H9 (cell line): Measurements from ENCODE around the gene TLDC2. TPM values are rescaled to one million over a fixed set of nuclear protein-coding genes. Genes with fewer than 3 reads are reported as not detected.

Experiments used
- DNase-seq: peaks from one replicate; pipeline ENCODE4 v3.0.0-alpha.2; 2017
- H2AFZ ChIP-seq: one replicate; pipeline ENCODE4 v1.6.1; 2013; ENCODE audit warnings: mild to moderate bottlenecking, low read length, control low read depth, moderate library complexity
- H2AK5ac ChIP-seq: 2 replicates; pipeline ENCODE4 v1.6.1; 2013; ENCODE audit warnings: low read length, control low read depth, mixed read lengths; ENCODE audit not compliant: insufficient read length
- H2BK120ac ChIP-seq: one replicate; pipeline ENCODE4 v1.6.1; 2013; ENCODE audit warnings: low read depth, mild to moderate bottlenecking, low read length, control low read depth, inconsistent platforms; ENCODE audit not compliant: poor library complexity, severe bottlenecking
- H2BK12ac ChIP-seq: 2 replicates; pipeline ENCODE4 v1.6.1; 2013; ENCODE audit warnings: low read length, control low read depth, mixed read lengths, low read depth; ENCODE audit not compliant: insufficient read length
- H2BK15ac ChIP-seq: 2 replicates; pipeline ENCODE4 v1.6.1; 2013; ENCODE audit warnings: low read depth, low read length, control low read depth
- H2BK20ac ChIP-seq: one replicate; pipeline ENCODE4 v1.6.1; 2013; ENCODE audit warnings: low read depth, mild to moderate bottlenecking, low read length, control low read depth, inconsistent platforms; ENCODE audit not compliant: poor library complexity, severe bottlenecking
- H2BK5ac ChIP-seq: 2 replicates; pipeline ENCODE4 v1.6.1; 2013; ENCODE audit warnings: low read length, control low read depth, mixed read lengths; ENCODE audit not compliant: insufficient read length
- H3K14ac ChIP-seq: 2 replicates; pipeline ENCODE4 v1.6.1; 2013; ENCODE audit warnings: low read length, control low read depth; ENCODE audit not compliant: insufficient read depth
- H3K18ac ChIP-seq: 2 replicates; pipeline ENCODE4 v1.6.1; 2013; ENCODE audit warnings: low read depth, mild to moderate bottlenecking, mixed read lengths, low read length, control low read depth; ENCODE audit not compliant: insufficient read length
- H3K23ac ChIP-seq: 2 replicates; pipeline ENCODE4 v1.6.1; 2013; ENCODE audit warnings: low read length, control low read depth, mixed read lengths, low read depth; ENCODE audit not compliant: insufficient read length
- H3K23me2 ChIP-seq: 2 replicates; pipeline ENCODE4 v1.6.1; 2013; ENCODE audit warnings: low read depth, mild to moderate bottlenecking, mixed read lengths, low read length, control low read depth; ENCODE audit not compliant: insufficient read length, poor library complexity, severe bottlenecking
- H3K27ac ChIP-seq: 2 replicates; pipeline ENCODE4 v1.5.1; 2013; ENCODE audit warnings: low read length, control low read depth, mixed read lengths, low read depth; ENCODE audit not compliant: insufficient read length
- H3K27me3 ChIP-seq: 2 replicates; pipeline ENCODE4 v1.6.1; 2013; ENCODE audit warnings: low read length, control low read depth, inconsistent platforms; ENCODE audit not compliant: insufficient read depth
- H3K4ac ChIP-seq: 2 replicates; pipeline ENCODE4 v1.6.1; 2013; ENCODE audit warnings: low read depth, mild to moderate bottlenecking, control low read depth, inconsistent platforms, low read length, moderate library complexity
- H3K4me1 ChIP-seq: 2 replicates; pipeline ENCODE4 v1.6.1; 2013; ENCODE audit warnings: low read length, control low read depth, inconsistent platforms; ENCODE audit not compliant: insufficient read depth
- H3K4me2 ChIP-seq: 2 replicates; pipeline ENCODE4 v1.6.1; 2013; ENCODE audit warnings: low read length, control low read depth, mixed read lengths; ENCODE audit not compliant: insufficient read length, insufficient read depth
- H3K56ac ChIP-seq: 2 replicates; pipeline ENCODE4 v1.6.1; 2013; ENCODE audit warnings: low read depth, mild to moderate bottlenecking, mixed read lengths, low read length, control low read depth; ENCODE audit not compliant: insufficient read length
- H3K79me1 ChIP-seq: 2 replicates; pipeline ENCODE4 v1.6.1; 2013; ENCODE audit warnings: low read depth, mild to moderate bottlenecking, moderate library complexity, low read length, control low read depth, inconsistent platforms; ENCODE audit not compliant: insufficient read depth, poor library complexity, severe bottlenecking
- H3K79me2 ChIP-seq: 2 replicates; pipeline ENCODE4 v1.6.1; 2013; ENCODE audit warnings: low read length, control low read depth, inconsistent platforms; ENCODE audit not compliant: insufficient read depth
- H3K9ac ChIP-seq: 2 replicates; pipeline ENCODE4 v1.6.1; 2013; ENCODE audit warnings: low read length, control low read depth, mixed read lengths; ENCODE audit not compliant: insufficient read length; ENCODE audit errors: extremely low read depth
- H3K9me3 ChIP-seq: one replicate; pipeline ENCODE4 v1.6.1; 2013; ENCODE audit warnings: low read depth, low read length, inconsistent platforms; ENCODE audit not compliant: control insufficient read depth
- H3T11ph ChIP-seq: one replicate; pipeline ENCODE4 v1.6.1; 2013; ENCODE audit warnings: mild to moderate bottlenecking, low read length, control low read depth, inconsistent platforms
- H4K20me1 ChIP-seq: one replicate; pipeline ENCODE4 v1.6.1; 2013; ENCODE audit not compliant: control insufficient read depth, insufficient read length, insufficient read depth
- H4K5ac ChIP-seq: 2 replicates; pipeline ENCODE4 v1.6.1; 2013; ENCODE audit warnings: low read depth, mild to moderate bottlenecking, mixed read lengths, low read length, control low read depth; ENCODE audit not compliant: insufficient read length
- H4K8ac ChIP-seq: replicated peaks from 2 replicates; pipeline ENCODE4 v1.6.1; 2013; ENCODE audit warnings: low read length, control low read depth, mixed read lengths, low read depth; ENCODE audit not compliant: insufficient read length
- H4K91ac ChIP-seq: 2 replicates; pipeline ENCODE4 v1.6.1; 2013; ENCODE audit warnings: low read depth, mild to moderate bottlenecking, moderate library complexity, mixed read lengths, low read length, control low read depth; ENCODE audit not compliant: insufficient read length
- H3K27ac Mint-ChIP-seq, 3 experiments: 2 replicates in 2 of 3; 3 replicates in 1 of 3; pipeline ENCODE4 v1.8.0; 2020 to 2021; ENCODE audit warnings: mixed read lengths in 3 of 3, mild to moderate bottlenecking in 1 of 3, moderate library complexity in 1 of 3
- H3K27me3 Mint-ChIP-seq: 2 replicates; pipeline ENCODE4 v1.8.0; 2021; ENCODE audit warnings: low read depth, mild to moderate bottlenecking, moderate library complexity, mixed read lengths
- H3K36me3 Mint-ChIP-seq, 3 experiments: 2 replicates in 2 of 3; 3 replicates in 1 of 3; pipeline ENCODE4 v1.8.0; 2020 to 2021; ENCODE audit warnings: low read depth in 3 of 3, mixed read lengths in 3 of 3; ENCODE audit not compliant: insufficient read depth in 1 of 3
- H3K4me1 Mint-ChIP-seq, 2 experiments: 2 replicates each; pipeline ENCODE4 v1.8.0; 2020; ENCODE audit warnings: mixed read lengths in 2 of 2
- H3K4me3 Mint-ChIP-seq, 2 experiments: 2 replicates in 1 of 2; 3 replicates in 1 of 2; pipeline ENCODE4 v1.8.0; 2020 to 2021; ENCODE audit warnings: mild to moderate bottlenecking in 2 of 2, mixed read lengths in 2 of 2, moderate library complexity in 1 of 2
- H3K9me3 Mint-ChIP-seq, 2 experiments: 2 replicates in 1 of 2; 3 replicates in 1 of 2; pipeline ENCODE4 v1.8.0; 2020; ENCODE audit warnings: mild to moderate bottlenecking in 2 of 2, mixed read lengths in 2 of 2, moderate library complexity in 1 of 2
- CTCF ChIP-seq: fragments of 200-600 bp; sonication (generic); conservative IDR thresholded peaks from 3 replicates; pipeline ENCODE4 v1.8.0; 2021; ENCODE audit warnings: antibody characterized with exemption, mild to moderate bottlenecking
- WGBS: extraction: QIAGEN DNeasy Blood & Tissue Kit; methylation state at CpG from one replicate; pipeline ENCODE4 v1.1.7; 2013; ENCODE audit warnings: missing lambda C conversion rate, low lambda C conversion rate, mixed read lengths; ENCODE audit not compliant: insufficient read length; ENCODE audit errors: extremely low coverage; 5-methylcytosine and 5-hydroxymethylcytosine counted together
- total RNA-seq: library from RNA; stranded (reverse); gene quantifications from 2 replicates; pipeline ENCODE4 v1.2.1, GENCODE V29; 2021

The TLDC2 gene
- total RNA-seq, 1 experiment from 2014 or later, result 0.11 TPM

GRCh38 chr20:36856195-36856594, 19.7 kb upstream of the TLDC2 start:
- Histone ChIP-seq H4K8ac (no peak overlapping the region), H3K23me2 (no peaks in the 10 kb centered on the region), H2BK12ac (no peak overlapping the region), H3K79me2 (no peaks in the 10 kb centered on the region), H3K14ac (no peak overlapping the region; the same call in 1 of the 2 replicates), H2BK120ac (no peak overlapping the region), H3K9ac (no peak overlapping the region), H2AK5ac (no peak overlapping the region), H3K4me1 (no peaks in the 10 kb centered on the region), H2BK5ac (no peak overlapping the region), H2BK15ac (no peak overlapping the region), H3K4ac (no peak overlapping the region), H3K56ac (no peak overlapping the region), H3K9me3 (no peaks in the 10 kb centered on the region), H2AFZ (no peak overlapping the region), H3K27me3 (no peaks in the 10 kb centered on the region), H3K23ac (no peak overlapping the region), H4K20me1 (no peaks in the 10 kb centered on the region), H3K18ac (no peak overlapping the region), H3K27ac (no peak overlapping the region), H4K5ac (no peak overlapping the region), H3K79me1 (no peaks in the 10 kb centered on the region), H4K91ac (no peak overlapping the region), H2BK20ac (no peak overlapping the region), H3T11ph (no peak overlapping the region), H3K4me2 (no peak overlapping the region)
- H3K36me3 Mint-ChIP-seq, result peaks cover 5 to 16% (median 12%) of the 10 kb centered on the region in 3 experiments
- no CpG with 5 or more reads among the region's 3 CpGs for WGBS
- H3K9me3 Mint-ChIP-seq, result peaks cover 4% of the 10 kb centered on the region in 2 experiments; a peak in 4 of 5 replicates
- DNase-seq, result no peak
- no peak overlapping the region; a peak in 1 of 5 replicates for H3K4me3 Mint-ChIP-seq
- H3K27ac Mint-ChIP-seq, result peak overlapping the region in 1 of 3 experiments; percentile 94; a peak in 2 of 7 replicates
- no peak for TF ChIP-seq CTCF
- no peaks in the 10 kb centered on the region; the same call in 1 of the 2 replicates for H3K27me3 Mint-ChIP-seq
- H3K4me1 Mint-ChIP-seq, result peaks cover 42 to 46% of the 10 kb centered on the region in 2 experiments
